DMS114 treated with DMSO at 0.1 percent for 48 hours (cell line): ENCODE measurements around the gene ZSCAN2.

ENCODE experiments used
- DNase-seq: peaks from one replicate; lab custom pipeline; 2025; ENCODE audit not compliant: unreplicated experiment; lab: John Stamatoyannopoulos, UW

Gene ZSCAN2

GRCh38 chr15:84668221-84668982 is 67.6 kb downstream of the ZSCAN2 start:
- DNase-seq: no peak

- no peak for DNase-seq
Observed at GRCh38 chr15:84669726-84670125, 68.9 kb downstream of the ZSCAN2 start.

- DNase-seq: no peak
Observed at GRCh38 chr15:84671211-84671610, 70.4 kb downstream of the ZSCAN2 start.
